HCT116 (cell line): ENCODE results near the gene FRS2. TPM values are rescaled to one million over a fixed set of nuclear protein-coding genes. Genes with fewer than 3 reads are reported as not detected.

Experiments
- ATAC-seq: fragments of 200-7000 bp; cut with Tn5 transposase; 2 replicates; pipeline ENCODE4 v1.9.1; 2020; ENCODE audit warnings: mild to moderate bottlenecking, moderate library complexity
- BruUV-seq: library from RNA; stranded (reverse); fragments of 400-500 nt; replicated peaks from 2 replicates; lab custom pipeline; 2021; lab: Mats Ljungman, UMichigan
- CTCF ChIA-PET: fragments of 300-600 bp; sonication (Branson Sonifier 250); formaldehyde crosslinking; loops from one replicate; lab custom pipeline; 2021; ENCODE audit warnings: antibody characterized with exemption; lab: Charles Lee
- POLR2A ChIA-PET: fragments of 300-600, 350-600 bp; sonication (Branson Sonifier 250); formaldehyde crosslinking; loops from one replicate; lab custom pipeline; 2021; ENCODE audit warnings: antibody characterized with exemption; lab: Charles Lee
- RAD21 ChIA-PET, 2 experiments: fragments of 300-600 bp; sonication (Branson Sonifier 250); formaldehyde crosslinking; loops; one replicate each; lab custom pipeline; 2023; ENCODE audit warnings: low total read pairs in 2 of 2; ENCODE audit not compliant: uncharacterized antibody in 2 of 2, unreplicated experiment in 2 of 2, low non-redundant PET in 1 of 2; lab: Charles Lee
- DNase-seq: peaks from one replicate; pipeline ENCODE4 v3.0.0-alpha.2; 2010; ENCODE audit warnings: low read depth, low spot score
- H2AFZ ChIP-seq: fragments of 200-600 bp; shearing (Covaris generic), sonication (generic); 2 replicates; pipeline ENCODE4 v1.6.1; 2017; ENCODE audit warnings: low read depth, mixed run types, mixed read lengths, antibody characterized with exemption, low read length; ENCODE audit not compliant: poor library complexity, severe bottlenecking
- H3K27ac ChIP-seq: 2 replicates; pipeline ENCODE4 v1.5.1; 2012; ENCODE audit warnings: low read depth, low read length
- H3K27me3 ChIP-seq: fragments of 200-600 bp; sonication (generic); 2 replicates; pipeline ENCODE4 v1.6.1; 2016; ENCODE audit warnings: mixed run types, low read length, mixed read lengths; ENCODE audit not compliant: insufficient read depth
- H3K36me3 ChIP-seq, 2 experiments: fragments of 200-500 bp in 1 of 2; fragments of 200-600 bp in 1 of 2; sonication (Bioruptor generic) in 1 of 2; sonication (generic) in 1 of 2; 2 replicates each; pipeline versions ENCODE4 v1.5.1 to v1.6.1; 2014 to 2016; ENCODE audit warnings: low read length in 2 of 2, inconsistent platforms in 1 of 2, mixed read lengths in 1 of 2, mixed run types in 1 of 2; ENCODE audit not compliant: insufficient read depth in 2 of 2, control insufficient read depth in 1 of 2
- H3K4me1 ChIP-seq, 2 experiments: fragments of 200-600 bp in 1 of 2; sonication (generic) in 1 of 2; 2 replicates each; pipeline versions ENCODE4 v1.5.1 to v1.6.1; 2012 to 2017; ENCODE audit warnings: low read length in 2 of 2, inconsistent platforms in 1 of 2, mild to moderate bottlenecking in 1 of 2, mixed read lengths in 1 of 2, mixed run types in 1 of 2, moderate library complexity in 1 of 2; ENCODE audit not compliant: insufficient read depth in 2 of 2, control insufficient read depth in 1 of 2
- H3K4me2 ChIP-seq: fragments of 200-600 bp; sonication (generic); 2 replicates; pipeline ENCODE4 v1.6.1; 2017; ENCODE audit warnings: mixed run types, low read length, mixed read lengths
- H3K4me3 ChIP-seq, 2 experiments: fragments of 200-600 bp in 1 of 2; sonication (generic) in 1 of 2; replicated peaks in 1 of 2; 2 replicates each; pipeline ENCODE4 v1.5.1; 2011 to 2016; ENCODE audit warnings: low read length in 2 of 2, control low read depth in 1 of 2, low read depth in 1 of 2, mild to moderate bottlenecking in 1 of 2, mixed read lengths in 1 of 2, mixed run types in 1 of 2
- H3K79me2 ChIP-seq: fragments of 200-600 bp; sonication (generic); 2 replicates; pipeline ENCODE4 v1.6.1; 2017; ENCODE audit warnings: mild to moderate bottlenecking, mixed run types, low read length, moderate library complexity, mixed read lengths; ENCODE audit not compliant: insufficient read depth
- H3K9ac ChIP-seq: fragments of 200-600 bp; sonication (generic); 2 replicates; pipeline ENCODE4 v1.6.1; 2016; ENCODE audit warnings: low read length, mixed read lengths
- H3K9me2 ChIP-seq: fragments of 200-600 bp; sonication (generic), shearing (Covaris generic); 2 replicates; pipeline ENCODE4 v1.6.1; 2017; ENCODE audit warnings: mixed run types, mild to moderate bottlenecking, moderate library complexity; ENCODE audit not compliant: insufficient read depth
- H3K9me3 ChIP-seq, 2 experiments: fragments of 200-500 bp in 1 of 2; fragments of 200-600 bp in 1 of 2; sonication (Bioruptor generic) in 1 of 2; sonication (generic) in 1 of 2; 2 replicates each; pipeline ENCODE4 v1.6.1; 2014 to 2017; ENCODE audit warnings: low read length in 2 of 2, mixed read lengths in 2 of 2, inconsistent platforms in 1 of 2, low read depth in 1 of 2, mild to moderate bottlenecking in 1 of 2, mixed run types in 1 of 2, moderate library complexity in 1 of 2; ENCODE audit not compliant: control insufficient read depth in 1 of 2, insufficient read depth in 1 of 2
- H4K20me1 ChIP-seq: fragments of 200-600 bp; sonication (generic), shearing (Covaris generic); 2 replicates; pipeline ENCODE4 v1.6.1; 2017; ENCODE audit warnings: mixed run types, mild to moderate bottlenecking, moderate library complexity; ENCODE audit not compliant: insufficient read depth
- CBX3 ChIP-seq: IDR thresholded peaks from 2 replicates; pipeline ENCODE4 v1.6.1; 2012; ENCODE audit warnings: low read depth
- CEBPB ChIP-seq: IDR thresholded peaks from 2 replicates; pipeline ENCODE4 v1.6.1; 2012; ENCODE audit warnings: low read depth
- CTCF ChIP-seq, 3 experiments: fragments of 200-600 bp in 1 of 3; sonication (generic) in 1 of 3; IDR thresholded peaks in 2 of 3; conservative IDR thresholded peaks in 1 of 3; 2 replicates each; pipeline ENCODE4 v1.5.1; 2012 to 2017; ENCODE audit warnings: low read depth in 2 of 3, low read length in 2 of 3, antibody characterized with exemption in 1 of 3, borderline replicate concordance in 1 of 3, control low read depth in 1 of 3, mild to moderate bottlenecking in 1 of 3, mixed read lengths in 1 of 3, mixed run types in 1 of 3, moderate library complexity in 1 of 3; ENCODE audit not compliant: insufficient read depth in 1 of 3
- EGR1 ChIP-seq: IDR thresholded peaks from 2 replicates; pipeline ENCODE4 v1.6.1; 2012; ENCODE audit warnings: low read depth
- ELF1 ChIP-seq: IDR thresholded peaks from 2 replicates; pipeline ENCODE4 v1.6.1; 2012; ENCODE audit warnings: low read depth, borderline replicate concordance
- EZH2 ChIP-seq: fragments of 200-600 bp; sonication (generic); IDR thresholded peaks from 2 replicates; pipeline ENCODE4 v1.6.1; 2017; ENCODE audit warnings: antibody characterized with exemption, mixed run types
- EZH2phosphoT487 ChIP-seq: fragments of 200-600 bp; IDR thresholded peaks from 2 replicates; pipeline ENCODE4 v1.6.1; 2018; ENCODE audit warnings: antibody characterized with exemption, borderline replicate concordance
- JUND ChIP-seq: IDR thresholded peaks from 2 replicates; pipeline ENCODE4 v1.6.1; 2012
- MAX ChIP-seq: IDR thresholded peaks from 2 replicates; pipeline ENCODE4 v1.6.1; 2012
- POLR2A ChIP-seq: IDR thresholded peaks from 2 replicates; pipeline ENCODE4 v1.7.0; 2011; ENCODE audit warnings: borderline replicate concordance; ENCODE audit not compliant: insufficient read depth, insufficient read length; ENCODE audit errors: extremely low read depth
- REST ChIP-seq: IDR thresholded peaks from 2 replicates; pipeline ENCODE4 v1.6.1; 2012; ENCODE audit warnings: low read depth
- SIN3A ChIP-seq: IDR thresholded peaks from 2 replicates; pipeline ENCODE4 v1.6.1; 2012; ENCODE audit warnings: low read depth
- SP1 ChIP-seq: IDR thresholded peaks from 2 replicates; pipeline ENCODE4 v1.6.1; 2012; ENCODE audit warnings: low read depth
- TCF7L2 ChIP-seq: IDR thresholded peaks from 2 replicates; pipeline ENCODE4 v1.7.0; 2011; ENCODE audit warnings: borderline replicate concordance, inconsistent platforms; ENCODE audit not compliant: insufficient read depth, insufficient read length; ENCODE audit errors: extremely low read depth
- YY1 ChIP-seq: IDR thresholded peaks from 2 replicates; pipeline ENCODE4 v1.6.1; 2011; ENCODE audit warnings: low read length, low read depth, moderate library complexity, mild to moderate bottlenecking; ENCODE audit not compliant: insufficient replicate concordance; ENCODE audit errors: extremely low read depth
- ZFX ChIP-seq: fragments of 450-650 bp; IDR thresholded peaks from 2 replicates; pipeline ENCODE4 v1.6.1; 2017
- ZNF274 ChIP-seq: fragments of 200-500 bp; sonication (Bioruptor generic); IDR thresholded peaks from 2 replicates; pipeline ENCODE4 v1.6.1; 2014; ENCODE audit warnings: mild to moderate bottlenecking, low read depth, low read length, inconsistent platforms
- intact Hi-C: fragments of 100-400 bp; cut with micrococcal nuclease; formaldehyde crosslinking; loops from 2 replicates; pipeline ENCODE4 v1.10.0; 2022
- total RNA-seq: library from RNA; stranded (reverse); gene quantifications from one replicate; pipeline ENCODE4 v1.2.1, GENCODE V29; 2021; ENCODE audit not compliant: unreplicated experiment

The FRS2 gene
- total RNA-seq, 1 experiment from 2014 or later: 14.7 TPM

- Histone ChIP-seq H3K9ac (no peak overlapping the region), H3K4me1 (no peaks in the 10 kb centered on the region), H4K20me1 (no peaks in the 10 kb centered on the region), H2AFZ (no peak overlapping the region), H3K4me2 (no peak overlapping the region), H3K36me3 (no peaks in the 10 kb centered on the region), H3K79me2 (no peaks in the 10 kb centered on the region), H3K4me3 (no peak overlapping the region), H3K9me2 (no peaks in the 10 kb centered on the region), H3K9me3 (no peaks in the 10 kb centered on the region), H3K27ac (no peak overlapping the region), H3K27me3 (peaks cover 6% of the 10 kb centered on the region; the same call in 1 of the 2 replicates)
- intact Hi-C loops: no loop called here
- BruUV-seq: no TSS peak
- CTCF ChIA-PET: no interaction called here
- DNase-seq (no peak), ATAC-seq (no peak)
- TF ChIP-seq CEBPB (no peak), YY1 (no peak), ZFX (no peak), ELF1 (no peak), EGR1 (no peak), SIN3A (no peak), TCF7L2 (no peak), ZNF274 (no peak), POLR2A (no peak), CTCF (IDR thresholded peaks at IDR 0.05 in 2 of 3, conservative IDR thresholded peaks at IDR 0.05 in 1 of 3; ENCODE audit: borderline replicate concordance in 1 of 3, insufficient read depth in 1 of 3, low read depth in 2 of 3, low read length in 2 of 3) (no peak), EZH2phosphoT487 (no peak), CBX3 (no peak), REST (no peak), MAX (no peak), SP1 (no peak), EZH2 (no peak), JUND (no peak)
- RAD21 ChIA-PET: no interaction called here
- POLR2A ChIA-PET: no interaction called here
Measured at GRCh38 chr12:69616025-69616424, 145.8 kb downstream of the FRS2 start.
